Tibial nerve (tissue), 4 donors: Measurements from ENCODE around the gene BHLHA15. TPM values are rescaled to one million over a fixed set of nuclear protein-coding genes. Genes with fewer than 3 reads are reported as not detected.
"Not testable (repeated sequence)": the region's sequence is repeated elsewhere in the genome, so short reads cannot be mapped to it uniquely, and the experiment has no call there.

Experiments
- DNase-seq, 2 donors: peaks; one replicate each; pipeline ENCODE4 v3.0.0-alpha.2; 2019; ENCODE audit warnings: low spot score in 2 of 2
- H3K27ac ChIP-seq, 4 donors: fragments of 200-600 bp; sonication (generic) in 3 of 4; one replicate each; pipeline ENCODE4 v1.5.1; 2017 to 2019; ENCODE audit warnings: mild to moderate bottlenecking in 1 of 4
- H3K27me3 ChIP-seq, 2 donors: fragments of 200-600 bp; sonication (generic) in 1 of 2; one replicate each; pipeline versions ENCODE4 v1.5.1 to v1.6.0; 2017 to 2019
- H3K36me3 ChIP-seq, 3 donors: fragments of 200-600 bp; sonication (generic); one replicate each; pipeline ENCODE4 v1.5.1; 2018 to 2019
- H3K4me1 ChIP-seq, 4 donors: fragments of 200-600 bp; sonication (generic) in 3 of 4; one replicate each; pipeline ENCODE4 v1.5.1; 2017 to 2019
- H3K4me3 ChIP-seq, 4 donors: fragments of 200-600 bp; sonication (generic) in 3 of 4; one replicate each; pipeline ENCODE4 v1.5.1; 2017 to 2019; ENCODE audit warnings: mild to moderate bottlenecking in 1 of 4, moderate library complexity in 1 of 4
- H3K9me3 ChIP-seq, 4 donors: fragments of 200-600 bp; sonication (generic) in 3 of 4; one replicate each; pipeline ENCODE4 v1.5.1; 2017 to 2019
- EP300 ChIP-seq, 2 donors: sonication (generic); formaldehyde crosslinking; IDR thresholded peaks; one replicate each; pipeline ENCODE4 v1.6.1; 2017; ENCODE audit warnings: antibody characterized with exemption in 2 of 2, mild to moderate bottlenecking in 1 of 2
- POLR2A ChIP-seq, 2 donors: fragments of 450-650 bp; IDR thresholded peaks; one replicate each; pipeline ENCODE4 v1.6.1; 2017; ENCODE audit warnings: antibody characterized with exemption in 2 of 2, mild to moderate bottlenecking in 2 of 2, moderate library complexity in 2 of 2
- WGBS, 2 donors: methylation state at CpG; one replicate each; pipeline ENCODE4 v1.1.5; 2018; 5-methylcytosine and 5-hydroxymethylcytosine counted together
- total RNA-seq, 4 donors: library from RNA; depleted of rRNA; stranded (reverse); fragments of >200 nt; gene quantifications; one replicate each; pipeline ENCODE4 v1.1.0, GENCODE V29; 2016
- TF ChIP-seq, protein P1 (sequence below), 5 experiments: fragments of 200-600 bp in 3 of 5; fragments of 450-650 bp in 2 of 5; sonication (generic) in 3 of 5; IDR thresholded peaks; one replicate each; pipeline ENCODE4 v1.5.1; 2016 to 2019; ENCODE audit warnings: antibody characterized with exemption in 5 of 5, mild to moderate bottlenecking in 3 of 5, moderate library complexity in 2 of 5

Gene BHLHA15
- total RNA-seq, 4 donors from 2014 or later, result not detected

GRCh38 chr7:98216941-98217622 lies 5.8 kb downstream of the BHLHA15 start:
- H3K27me3 ChIP-seq, result no peaks in the 10 kb centered on the region
- H3K27ac ChIP-seq, result peak overlapping the region in 2 of 4 donors; percentile 82 to 84
- peaks cover 0 to 18% (median 7%) of the 10 kb centered on the region in 4 donors for H3K4me1 ChIP-seq
- H3K9me3 ChIP-seq, result no peaks in the 10 kb centered on the region
- peaks cover 0 to 60% (median 0%) of the 10 kb centered on the region in 3 donors for H3K36me3 ChIP-seq
- H3K4me3 ChIP-seq, result no peak overlapping the region
- no peak for DNase-seq
- whole genome bisulfite sequencing, 2 donors, result 89% methylated on average over 18 of the region's 24 CpGs
- TF ChIP-seq, protein P1, sequence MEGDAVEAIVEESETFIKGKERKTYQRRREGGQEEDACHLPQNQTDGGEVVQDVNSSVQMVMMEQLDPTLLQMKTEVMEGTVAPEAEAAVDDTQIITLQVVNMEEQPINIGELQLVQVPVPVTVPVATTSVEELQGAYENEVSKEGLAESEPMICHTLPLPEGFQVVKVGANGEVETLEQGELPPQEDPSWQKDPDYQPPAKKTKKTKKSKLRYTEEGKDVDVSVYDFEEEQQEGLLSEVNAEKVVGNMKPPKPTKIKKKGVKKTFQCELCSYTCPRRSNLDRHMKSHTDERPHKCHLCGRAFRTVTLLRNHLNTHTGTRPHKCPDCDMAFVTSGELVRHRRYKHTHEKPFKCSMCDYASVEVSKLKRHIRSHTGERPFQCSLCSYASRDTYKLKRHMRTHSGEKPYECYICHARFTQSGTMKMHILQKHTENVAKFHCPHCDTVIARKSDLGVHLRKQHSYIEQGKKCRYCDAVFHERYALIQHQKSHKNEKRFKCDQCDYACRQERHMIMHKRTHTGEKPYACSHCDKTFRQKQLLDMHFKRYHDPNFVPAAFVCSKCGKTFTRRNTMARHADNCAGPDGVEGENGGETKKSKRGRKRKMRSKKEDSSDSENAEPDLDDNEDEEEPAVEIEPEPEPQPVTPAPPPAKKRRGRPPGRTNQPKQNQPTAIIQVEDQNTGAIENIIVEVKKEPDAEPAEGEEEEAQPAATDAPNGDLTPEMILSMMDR (IDR thresholded peaks at IDR 0.05), result no peak
- TF ChIP-seq EP300 (IDR thresholded peaks at IDR 0.05) (no peak), POLR2A (IDR thresholded peaks at IDR 0.05) (no peak)

DNA sequence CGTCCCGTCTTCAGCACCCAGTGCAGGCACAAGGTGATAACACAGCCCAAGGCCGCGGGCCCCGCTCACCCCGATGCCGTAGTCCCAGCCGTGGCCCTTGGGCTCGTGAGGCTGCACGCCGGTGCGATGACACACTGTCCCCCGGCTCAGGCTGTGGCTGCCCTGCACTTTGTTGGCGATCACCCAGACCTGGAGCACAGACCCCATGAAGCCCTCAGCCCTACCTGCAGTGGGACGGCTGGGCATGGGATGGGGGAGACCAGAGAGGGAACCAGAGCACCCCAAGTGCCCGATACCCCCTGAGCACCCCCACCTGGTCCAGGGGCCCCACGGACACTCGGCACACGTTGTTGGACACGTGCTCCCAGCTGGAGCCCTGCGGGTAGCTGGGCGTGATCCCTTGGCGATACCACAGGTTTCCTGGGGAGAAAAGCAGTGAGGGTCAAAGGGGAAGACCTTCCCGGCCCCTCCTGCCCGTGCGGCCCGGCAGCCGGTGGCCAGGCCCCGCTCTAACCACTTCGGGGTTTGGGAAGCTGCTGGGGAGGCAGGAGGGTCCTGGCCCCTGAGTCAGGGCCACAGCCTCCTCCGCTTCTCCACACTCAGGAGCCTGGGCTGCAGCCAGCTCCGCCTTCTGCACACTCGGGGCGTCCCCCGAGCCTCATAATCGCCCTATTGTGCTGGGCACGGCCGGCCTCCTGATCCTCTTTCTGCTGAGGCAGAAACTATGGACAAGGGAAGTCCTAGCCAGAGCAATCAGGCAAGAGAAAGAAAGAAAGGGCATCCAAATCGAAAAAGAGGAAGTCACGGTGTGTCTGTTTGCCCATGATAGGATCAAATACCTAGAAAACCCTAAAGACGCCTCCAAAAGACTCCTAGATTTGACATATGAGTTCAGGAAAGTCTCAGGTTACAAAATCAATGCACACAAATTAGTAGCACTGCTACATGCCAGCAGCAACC lies 6.7 kb downstream of the BHLHA15 start:
- whole genome bisulfite sequencing, 2 donors, result 38 to 49% methylated on average over 24 to 34 of the region's 41 CpGs
- H3K9me3 ChIP-seq, result no peaks in the 10 kb centered on the region
- peaks cover 0 to 18% (median 7%) of the 10 kb centered on the region in 4 donors for H3K4me1 ChIP-seq
- peak in 1 of 2 donors; percentile 37 for DNase-seq
- TF ChIP-seq EP300 (IDR thresholded peaks at IDR 0.05) (no peak), POLR2A (IDR thresholded peaks at IDR 0.05) (no peak)
- TF ChIP-seq, protein P1 (IDR thresholded peaks at IDR 0.05), result no peak
- H3K36me3 ChIP-seq, result peaks cover 0 to 68% (median 5%) of the 10 kb centered on the region in 3 donors
- no peaks in the 10 kb centered on the region for H3K27me3 ChIP-seq
- H3K27ac ChIP-seq, result peak overlapping the region in 3 of 4 donors; percentile 25 to 84 (median 82)
- H3K4me3 ChIP-seq, result peak overlapping the region in 1 of 4 donors; percentile 23

DNA sequence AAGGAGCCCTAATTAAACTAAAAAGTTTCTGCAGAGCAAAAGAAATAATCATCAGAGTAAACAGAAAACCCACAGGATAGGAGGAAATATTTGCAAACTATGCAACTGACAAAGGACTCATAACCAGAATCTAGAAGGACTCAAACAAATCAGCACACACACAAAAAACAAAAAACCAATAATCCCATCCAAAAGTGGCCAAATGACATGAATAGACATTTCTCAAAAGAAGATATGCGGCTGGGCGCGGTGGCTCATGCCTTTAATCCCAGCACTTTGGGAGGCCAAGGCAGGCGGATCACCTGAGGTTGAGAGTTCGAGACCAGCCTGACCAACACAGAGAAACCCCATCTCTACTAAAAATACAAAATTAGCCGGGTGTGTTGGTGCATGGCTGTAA lies 8.1 kb downstream of the BHLHA15 start:
- not testable (repeated sequence) for H3K9me3 ChIP-seq, H3K27ac ChIP-seq, H3K27me3 ChIP-seq, DNase-seq, H3K4me3 ChIP-seq
- Histone ChIP-seq H3K4me1 (peaks cover 0 to 14% (median 7%) of the 10 kb centered on the region in 4 donors), H3K36me3 (peaks cover 0 to 83% (median 5%) of the 10 kb centered on the region in 3 donors)
- WGBS, 2 donors, result 92 to 94% methylated on average over 6 of the region's 6 CpGs

- Histone ChIP-seq H3K27ac (no peak overlapping the region), H3K4me1 (peaks cover 0 to 14% (median 7%) of the 10 kb centered on the region in 4 donors), H3K36me3 (peaks cover 0 to 94% (median 5%) of the 10 kb centered on the region in 3 donors), H3K9me3 (no peaks in the 10 kb centered on the region), H3K27me3 (no peaks in the 10 kb centered on the region), H3K4me3 (no peak overlapping the region)
- WGBS, 2 donors, result 93% methylated on average over 23 to 29 of the region's 34 CpGs
- no peak for DNase-seq
- TF ChIP-seq POLR2A (IDR thresholded peaks at IDR 0.05) (no peak), EP300 (IDR thresholded peaks at IDR 0.05) (no peak)
- TF ChIP-seq, protein P1 (IDR thresholded peaks at IDR 0.05), result no peak
These were observed 10.6 kb downstream of the BHLHA15 start for GRCh38 chr7:98221611-98222532.
